Amniotic stem cell (primary cell): ENCODE data around the gene MYL4.
"Not testable (repeated sequence)": the region's sequence is repeated elsewhere in the genome, so short reads cannot be mapped to it uniquely, and the experiment has no call there.

Source experiments
- DNase-seq: peaks from one replicate; lab custom pipeline; 2025; lab: John Stamatoyannopoulos, UW

The MYL4 gene

DNA sequence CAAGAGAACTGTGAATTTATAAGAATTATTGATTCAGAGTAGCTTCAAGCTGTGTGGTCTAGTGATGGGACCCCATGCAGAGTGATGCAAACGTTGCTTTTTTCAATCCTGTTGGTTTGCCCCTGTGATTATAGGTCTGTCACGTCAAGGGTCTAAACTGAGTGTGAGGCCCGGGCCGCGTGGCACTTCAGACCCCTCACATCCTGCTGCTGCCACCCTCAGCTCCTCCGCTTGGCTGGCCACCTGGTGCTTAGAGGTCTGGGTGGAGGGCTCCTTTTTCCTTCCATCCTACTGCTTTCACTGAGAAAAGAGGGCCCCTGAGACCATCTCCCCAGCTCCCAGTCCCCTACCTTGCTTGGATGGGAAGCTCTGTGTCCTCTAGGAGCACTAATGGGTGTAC is 12.0 kb downstream of the MYL4 start:
- no peak for DNase-seq

DNA sequence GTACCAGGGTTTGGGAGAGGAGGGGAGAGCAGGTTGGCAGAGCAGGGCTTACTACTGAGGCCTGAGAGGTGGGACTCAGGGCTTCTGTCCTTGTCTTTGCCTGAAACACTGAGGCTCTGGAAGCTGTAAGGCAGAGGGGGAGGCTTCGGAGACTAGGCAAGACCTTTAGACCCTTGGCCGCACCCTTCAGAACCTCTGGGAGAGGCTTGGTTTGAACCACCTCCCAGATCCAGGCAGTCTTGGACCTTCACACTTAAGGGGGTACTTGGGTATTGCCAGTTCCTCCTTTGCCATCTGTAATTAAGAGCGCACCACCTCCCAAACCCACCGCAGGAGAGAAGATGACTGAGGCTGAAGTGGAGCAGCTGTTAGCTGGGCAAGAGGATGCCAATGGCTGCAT is 12.9 kb downstream of the MYL4 start:
- DNase-seq: no peak

DNA sequence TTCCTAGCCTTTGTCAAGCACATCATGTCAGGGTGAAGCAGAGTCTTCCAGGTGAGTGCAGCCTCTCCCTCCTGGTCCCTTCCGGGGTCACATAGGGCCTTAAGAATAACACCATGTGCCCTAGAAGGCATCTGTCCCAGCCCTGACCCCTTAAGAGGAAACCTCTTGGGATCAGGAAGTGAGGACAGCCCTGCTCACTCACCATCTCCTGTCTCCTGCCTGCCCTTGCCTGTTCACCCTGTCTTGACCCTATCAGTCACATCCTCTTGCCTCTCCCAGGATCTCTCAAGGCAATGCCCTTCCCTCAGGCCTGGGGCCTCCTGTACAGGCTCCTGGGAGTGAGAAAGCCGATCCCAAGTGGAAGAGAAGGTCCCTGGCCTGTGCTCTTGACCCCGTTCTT is 13.9 kb downstream of the MYL4 start:
- no peak for DNase-seq

DNA sequence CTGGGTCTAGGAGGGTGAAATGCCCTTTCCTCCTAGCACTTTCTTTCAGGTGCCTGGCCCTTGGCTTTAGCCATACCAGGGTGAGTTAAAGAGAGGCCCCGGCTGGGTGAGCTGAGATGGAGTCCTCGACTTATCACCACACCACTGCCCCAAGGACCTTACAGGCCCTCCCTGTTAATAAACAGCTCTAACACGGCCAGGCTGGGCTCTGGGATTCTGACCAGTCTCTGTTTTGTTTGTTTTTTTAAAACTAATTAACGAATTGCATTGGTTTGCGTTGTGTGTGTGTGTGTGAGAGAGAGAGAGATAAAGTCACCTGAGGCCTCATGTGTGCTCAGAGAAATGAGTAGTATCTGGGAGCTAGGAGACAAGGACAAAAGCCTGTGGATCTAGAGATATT is 14.3 kb downstream of the MYL4 start:
- DNase-seq: no peak

DNA sequence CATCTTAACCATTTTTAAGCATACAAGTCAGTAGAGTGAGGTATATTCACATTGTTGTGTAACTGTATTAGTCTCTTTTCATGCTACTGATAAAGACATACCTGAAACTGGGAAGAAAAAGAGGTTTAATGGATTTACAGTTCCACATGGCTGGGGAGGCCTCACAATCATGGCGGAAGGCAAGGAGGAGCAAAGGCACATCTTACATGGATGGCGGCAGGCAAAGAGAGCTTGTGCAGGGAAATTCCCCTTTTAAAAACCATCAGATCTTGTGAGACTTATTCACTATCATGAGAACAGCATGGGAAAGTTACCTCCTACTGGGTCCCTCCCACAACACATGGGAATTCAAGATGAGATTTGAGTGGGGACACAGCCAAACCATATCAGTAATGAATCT is 14.9 kb downstream of the MYL4 start:
- not testable (repeated sequence) for DNase-seq

DNA sequence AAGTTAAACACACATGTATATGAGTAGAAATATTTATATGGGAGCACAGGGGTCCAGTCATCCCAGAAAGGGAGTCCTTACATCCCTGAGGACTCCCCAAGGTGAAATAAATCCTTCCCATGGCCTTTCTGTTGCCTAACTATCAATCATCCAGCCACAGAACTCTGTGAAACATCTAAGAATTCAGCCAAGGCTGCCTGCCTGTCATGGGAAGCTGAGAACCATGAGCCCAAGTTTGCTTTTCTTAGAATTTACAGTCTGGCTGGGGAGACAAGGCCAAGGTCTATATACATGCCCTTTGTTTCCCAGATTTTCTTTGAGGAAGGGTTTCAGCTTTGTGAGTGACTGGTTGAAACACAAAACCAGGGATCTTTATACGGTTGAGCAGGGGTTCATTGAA is 15.8 kb downstream of the MYL4 start:
- DNase-seq: no peak

DNA sequence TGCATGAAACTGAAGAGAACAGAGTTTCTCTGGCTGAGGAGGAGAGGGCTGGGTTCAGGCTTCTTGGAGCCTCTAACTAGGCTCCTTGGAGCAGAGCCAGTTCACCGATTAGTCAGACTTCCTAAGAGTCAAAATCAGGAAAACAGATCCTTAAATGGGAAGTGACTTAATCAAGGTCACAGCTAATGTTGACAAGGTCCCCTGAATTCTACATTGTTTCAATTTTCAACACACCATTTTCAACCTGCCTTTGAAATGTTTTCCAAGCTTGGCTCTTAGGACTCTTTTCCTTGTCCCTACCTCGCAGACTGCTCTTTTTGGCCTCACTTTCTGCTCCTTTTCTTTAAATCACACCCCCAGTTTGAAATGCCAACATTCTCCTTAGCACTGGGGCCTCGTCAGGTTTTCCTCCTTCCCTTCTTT is 16.3 kb downstream of the MYL4 start:
- peak; percentile 63 for DNase-seq

DNA sequence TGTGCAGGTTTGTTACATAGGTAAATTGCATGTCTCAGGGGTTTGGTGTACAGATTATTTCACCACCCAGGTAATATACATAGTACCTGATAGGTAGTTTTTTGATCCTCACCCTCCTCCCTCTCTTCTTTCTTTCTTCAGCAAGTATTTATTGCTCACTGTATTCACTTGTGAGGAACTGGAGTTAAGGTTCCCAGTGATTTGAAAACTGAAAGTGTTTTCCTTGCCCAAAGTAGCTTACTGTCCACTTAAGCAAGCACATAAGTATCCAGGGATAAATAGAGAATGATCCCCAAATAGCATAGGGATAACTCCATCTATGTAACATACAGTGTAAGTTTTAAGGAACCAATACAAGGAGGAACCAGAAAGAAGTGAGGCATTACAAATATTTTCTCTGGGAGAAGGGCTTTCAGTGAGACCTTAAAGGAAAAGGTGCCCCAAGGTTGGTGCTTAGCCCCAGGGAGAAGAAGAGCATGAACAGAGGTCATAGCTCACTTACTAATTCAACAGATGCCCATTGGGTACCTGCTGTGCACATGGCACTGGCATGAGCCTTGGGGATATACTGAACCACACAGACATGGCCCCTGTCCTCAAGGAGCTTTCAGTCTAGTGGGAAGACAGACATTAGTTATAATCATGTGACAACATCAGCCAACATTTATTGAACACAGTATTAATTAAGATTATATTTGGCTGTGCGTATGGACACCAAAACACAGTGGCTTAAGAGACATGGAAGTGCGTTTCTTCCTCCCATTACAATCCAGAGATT is 17.0 kb downstream of the MYL4 start:
- DNase-seq: no peak

DNA sequence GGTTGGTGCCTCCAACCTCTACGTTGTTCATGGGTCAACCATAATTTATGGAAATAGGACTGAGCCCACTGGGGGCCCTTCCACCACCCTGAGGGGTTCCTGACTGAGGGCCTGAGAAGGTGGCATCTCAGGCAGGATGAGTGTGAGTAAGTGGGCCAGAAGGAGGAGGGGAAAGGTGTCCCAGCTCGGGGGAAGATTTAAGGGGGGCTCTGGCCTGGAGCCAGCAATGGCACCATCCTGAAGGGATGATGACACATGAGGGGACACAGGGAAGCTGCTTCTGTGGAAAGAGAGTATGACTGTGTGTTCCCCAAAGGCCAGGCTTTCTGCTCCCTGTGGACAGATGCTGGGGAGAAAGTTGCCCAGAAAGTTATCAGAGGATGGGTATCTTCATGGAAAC is 18.7 kb downstream of the MYL4 start:
- DNase-seq: no peak

DNA sequence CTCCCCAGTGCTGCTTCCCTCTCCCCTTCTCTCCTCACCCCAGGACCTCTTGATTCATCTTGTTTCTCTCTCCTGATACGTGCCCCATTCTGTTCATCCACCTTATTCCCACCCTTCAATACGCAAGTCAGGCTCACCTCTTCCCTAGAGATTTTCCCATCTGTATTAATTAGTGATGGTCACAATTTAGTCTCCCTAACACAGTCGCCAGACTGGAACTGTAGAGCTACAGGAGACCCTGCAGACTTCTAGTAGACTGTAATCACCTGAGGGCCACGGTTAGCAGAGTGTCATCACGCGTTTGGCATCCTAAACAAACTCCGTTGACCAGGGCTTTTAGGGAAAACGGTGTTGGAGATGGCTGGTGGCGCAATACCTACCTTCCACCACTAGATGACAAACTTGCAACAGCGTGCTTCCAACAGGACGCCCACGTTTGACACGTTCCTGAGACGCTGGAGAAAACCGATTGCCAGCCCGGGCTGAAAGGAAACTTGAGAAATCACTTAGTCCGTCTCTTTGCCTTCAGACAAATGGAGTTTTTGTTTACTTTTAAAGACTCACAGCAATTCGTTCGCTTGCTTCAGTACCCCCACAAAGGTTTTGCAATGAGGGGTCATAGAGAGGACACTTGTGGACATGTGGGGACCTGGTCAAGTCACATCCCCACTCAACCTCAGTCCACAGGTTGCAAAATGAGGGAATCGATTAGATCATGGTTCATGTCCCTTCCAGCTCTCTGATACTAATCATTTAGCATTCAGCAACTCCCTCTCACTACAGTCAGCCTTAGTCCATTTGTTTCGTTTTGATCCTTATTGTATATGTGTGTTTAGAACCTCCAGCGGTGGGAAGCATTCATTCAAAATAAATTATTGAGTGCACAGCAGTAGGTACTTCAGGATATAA is 20.6 kb downstream of the MYL4 start:
- DNase-seq: peak; percentile 89

DNA sequence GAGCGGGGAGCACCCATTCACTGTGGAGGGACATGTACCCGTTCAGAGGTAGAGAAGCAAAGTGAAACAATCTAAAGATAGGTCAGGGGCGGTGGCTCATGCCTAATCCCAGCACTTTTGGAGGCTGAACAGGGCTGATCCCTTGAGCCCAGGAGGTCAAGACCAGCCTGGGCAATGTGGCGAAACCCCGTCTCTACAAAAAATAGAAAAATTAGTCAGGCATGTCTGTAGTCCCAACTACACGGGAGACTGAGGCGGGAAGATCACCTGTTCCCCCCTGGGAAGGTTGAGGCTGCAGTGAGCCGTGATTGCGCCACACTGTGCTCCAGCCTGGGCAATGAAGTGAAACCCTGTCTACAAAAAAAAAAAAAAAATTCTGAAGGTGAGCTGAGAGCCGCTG is 21.7 kb downstream of the MYL4 start:
- DNase-seq: no peak

DNA sequence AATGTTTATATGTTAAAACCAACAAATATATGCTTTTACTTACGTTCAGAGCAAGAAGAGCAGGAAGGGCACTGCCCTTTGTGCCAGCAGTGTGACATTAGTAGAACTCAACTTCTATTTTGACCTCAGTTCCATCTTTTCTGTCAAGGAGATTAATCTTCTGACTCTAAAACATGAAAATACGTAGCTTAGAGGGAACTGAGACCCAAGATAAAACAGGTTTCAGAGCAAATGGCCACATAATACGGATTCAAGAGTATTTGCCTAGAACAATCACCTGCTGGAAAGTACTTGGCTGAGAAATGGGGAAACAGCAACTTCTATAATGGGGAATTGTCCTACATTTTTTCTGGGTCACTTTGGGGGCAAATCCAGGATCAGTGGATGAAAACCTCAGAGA is 22.2 kb downstream of the MYL4 start:
- no peak for DNase-seq

DNA sequence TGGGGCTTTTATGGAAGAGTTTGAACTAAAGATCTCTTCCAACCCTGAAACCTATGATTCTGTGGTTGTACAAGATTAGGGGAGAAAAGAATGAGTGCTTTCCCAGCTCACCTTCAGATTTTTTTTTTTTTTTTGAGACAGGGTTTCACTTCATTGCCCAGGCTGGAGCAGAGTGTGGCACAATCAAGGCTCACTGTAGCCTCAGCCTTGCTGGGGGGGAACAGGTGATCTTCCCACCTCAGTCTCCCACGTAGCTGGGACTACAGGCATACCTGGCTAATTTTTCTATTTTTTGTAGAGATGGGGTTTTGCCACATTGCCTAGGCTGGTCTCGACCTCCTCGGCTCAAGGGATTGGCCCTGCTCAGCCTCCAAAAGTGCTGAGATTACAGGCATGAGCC is 22.7 kb downstream of the MYL4 start:
- DNase-seq: no peak

DNA sequence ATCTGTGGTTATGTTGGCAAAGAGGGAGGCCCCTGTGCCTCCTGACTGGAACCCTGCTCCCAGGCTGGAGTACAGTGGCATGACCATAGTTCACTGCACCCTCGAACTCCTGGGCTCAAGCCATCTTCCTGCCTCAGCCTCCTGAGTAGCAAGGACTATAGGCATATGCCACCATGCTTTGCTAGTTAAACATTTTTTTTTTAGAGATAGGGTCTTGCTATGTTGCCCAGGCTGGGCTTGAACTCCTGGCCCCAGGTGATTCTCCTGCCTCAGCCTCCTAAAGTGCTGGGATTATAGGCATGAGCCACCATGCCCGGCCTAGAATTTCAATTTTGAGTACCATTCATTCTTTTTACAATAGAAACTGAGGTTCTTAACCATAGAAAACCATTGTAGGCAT is 23.3 kb downstream of the MYL4 start:
- no peak for DNase-seq

DNA sequence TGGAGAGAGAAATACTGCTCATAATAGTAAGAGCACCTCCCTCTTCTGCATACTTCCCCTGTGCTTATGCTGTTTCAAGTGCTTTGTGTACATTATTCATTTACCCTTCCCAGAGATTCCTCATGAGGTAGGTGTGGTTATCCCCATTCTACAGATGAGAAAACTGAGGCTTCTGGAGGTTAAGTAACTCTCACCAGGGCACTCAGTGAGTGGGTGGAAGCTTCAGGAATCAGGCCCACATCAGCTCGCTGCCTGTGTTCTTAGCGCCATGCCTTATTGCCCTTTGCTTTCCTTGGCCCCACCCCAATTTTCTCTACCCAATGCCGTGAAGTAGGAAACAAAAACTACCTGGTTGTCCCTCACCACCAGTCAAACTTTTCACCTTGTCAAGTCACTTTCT is 26.4 kb downstream of the MYL4 start:
- no peak for DNase-seq

DNA sequence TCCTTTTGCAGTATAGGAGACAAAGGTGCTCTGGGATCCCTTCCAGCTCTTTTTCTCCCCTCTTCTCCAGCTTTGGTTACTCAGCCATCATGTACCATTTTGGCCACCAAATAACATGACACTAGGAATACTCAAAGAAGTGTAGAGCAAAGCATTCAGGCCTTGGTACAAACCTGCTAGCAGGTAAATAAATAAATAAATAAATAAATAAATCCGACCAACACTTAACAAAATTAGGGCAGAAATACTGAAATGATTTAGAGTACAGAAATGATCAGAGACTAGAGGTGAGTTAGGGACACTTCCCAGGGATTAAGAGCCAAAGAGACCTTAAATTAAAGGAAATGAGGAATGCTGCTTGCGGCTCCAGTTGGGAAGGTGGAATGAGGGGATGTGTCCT is 26.8 kb downstream of the MYL4 start:
- no peak for DNase-seq

DNA sequence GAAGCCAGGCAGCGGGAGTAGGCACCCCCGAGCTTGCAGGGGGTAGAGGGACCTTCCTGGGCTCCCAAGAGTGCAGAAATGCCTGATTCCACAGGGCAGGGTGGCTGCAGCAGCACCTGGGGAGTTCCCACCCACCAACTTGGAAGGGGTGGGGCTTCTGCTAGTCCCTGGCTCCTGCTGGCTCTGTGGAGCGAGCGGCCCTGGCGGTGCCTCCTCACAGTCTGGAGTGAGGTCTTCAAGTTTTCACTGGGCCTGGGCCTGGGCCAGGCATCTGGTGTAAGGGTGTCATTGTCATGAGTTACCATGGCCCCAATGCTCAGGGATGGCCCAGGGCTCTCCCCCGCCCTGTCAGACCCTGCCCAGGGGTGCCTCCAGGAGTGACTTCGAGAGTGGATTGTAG is 28.7 kb downstream of the MYL4 start:
- DNase-seq: no peak

DNA sequence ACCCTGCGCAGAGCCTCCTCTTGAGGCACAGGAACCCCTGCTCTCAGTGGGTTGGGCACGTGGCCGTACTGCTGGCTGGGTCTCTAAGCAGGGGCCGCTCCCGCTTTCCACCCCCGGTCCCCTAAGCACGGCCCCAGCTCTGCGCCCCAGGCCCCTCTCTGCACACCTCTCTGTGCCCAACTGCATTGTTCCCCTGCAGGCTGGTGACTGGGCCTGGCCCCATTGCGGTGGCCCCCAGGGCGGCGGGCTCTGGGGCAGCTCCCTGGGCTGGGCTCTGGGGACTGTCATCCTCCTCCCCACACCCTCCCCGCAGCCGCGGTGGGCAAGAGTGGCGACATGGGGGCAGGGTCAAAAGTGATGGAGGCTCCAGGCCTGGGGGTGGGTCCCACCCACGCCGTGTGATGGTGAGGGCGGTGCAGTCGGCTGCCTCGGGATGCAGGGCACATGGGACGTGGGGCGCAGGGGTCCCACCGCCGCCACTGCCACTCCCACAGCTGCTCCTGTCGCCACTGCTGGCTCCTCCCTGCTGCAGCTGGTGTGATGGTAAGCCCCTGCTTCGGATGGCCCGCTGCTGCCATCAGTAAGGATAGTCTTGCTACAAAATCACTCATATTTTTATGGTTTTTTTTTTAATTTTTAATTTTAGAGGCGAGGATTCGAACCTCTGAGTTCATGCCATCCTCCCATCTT is 29.3 kb downstream of the MYL4 start:
- no peak for DNase-seq

DNA sequence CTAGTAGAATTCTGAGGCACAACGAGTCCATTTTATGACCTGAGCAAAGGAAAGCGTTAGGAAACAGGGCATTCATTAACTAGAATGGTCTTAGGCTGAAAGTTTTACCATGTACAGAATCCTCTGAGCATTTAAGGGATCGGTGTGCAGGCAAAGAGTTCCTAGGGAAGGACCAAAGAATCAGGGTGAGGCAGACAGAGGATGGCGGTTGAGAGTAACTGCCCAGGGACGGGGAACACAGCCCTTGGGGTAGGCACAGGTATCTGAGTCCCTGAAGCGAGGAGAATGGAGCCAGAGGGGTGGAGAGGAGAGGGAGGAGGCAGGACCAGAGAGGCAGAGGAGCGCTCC is 30.4 kb downstream of the MYL4 start:
- DNase-seq: no peak

DNA sequence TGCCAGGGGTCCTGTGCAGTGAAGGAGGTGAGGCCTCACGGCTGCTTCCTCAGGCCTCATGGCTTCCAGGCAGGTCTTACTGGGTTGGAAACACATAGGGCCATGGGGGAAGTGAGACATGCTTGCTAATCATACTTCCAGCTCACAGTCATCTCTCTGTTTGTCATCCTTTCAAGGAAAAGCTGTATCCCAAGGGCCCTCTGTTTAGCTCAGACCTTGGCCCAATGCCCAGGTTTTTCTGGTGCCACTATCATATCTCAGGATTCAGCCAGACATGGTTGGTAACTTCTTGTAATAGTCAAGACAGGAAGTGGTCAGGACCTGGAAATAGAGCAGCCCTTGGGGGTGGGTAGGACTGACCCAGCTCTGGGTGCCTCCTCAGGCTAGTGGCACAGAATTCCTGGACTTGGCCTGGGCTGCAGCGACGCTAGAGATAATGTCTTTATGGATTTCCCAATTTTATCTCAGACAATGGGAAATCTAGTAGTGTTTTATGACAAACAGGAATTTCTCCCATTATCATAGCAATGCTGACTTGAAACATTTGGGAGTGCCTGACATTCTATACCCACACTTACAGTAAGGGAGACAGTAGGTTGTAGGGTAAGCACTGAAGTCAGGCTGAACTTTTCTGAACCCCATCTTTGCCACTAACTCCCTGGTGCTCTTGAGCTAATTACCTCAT is 31.0 kb downstream of the MYL4 start:
- peak; percentile 87 for DNase-seq

DNA sequence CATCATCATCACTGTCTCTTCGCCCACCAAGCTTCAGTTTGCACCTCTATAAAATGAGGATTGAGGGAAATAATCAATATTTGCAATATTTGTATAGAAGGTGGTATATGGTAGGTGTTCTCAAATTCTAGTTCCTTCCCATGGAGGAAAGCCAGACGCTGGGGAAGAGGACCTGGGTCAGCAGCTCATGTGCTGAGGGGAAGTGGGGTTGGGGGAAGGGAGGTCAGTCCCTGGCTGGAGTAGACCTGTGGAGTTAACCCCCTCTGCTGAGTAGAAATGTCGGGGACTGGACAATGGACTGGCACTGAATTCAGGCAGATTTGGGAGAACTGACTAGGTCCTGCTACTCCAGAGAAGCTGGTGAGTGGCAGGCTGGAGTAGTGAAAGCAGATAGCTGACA is 31.7 kb downstream of the MYL4 start:
- DNase-seq: no peak

DNA sequence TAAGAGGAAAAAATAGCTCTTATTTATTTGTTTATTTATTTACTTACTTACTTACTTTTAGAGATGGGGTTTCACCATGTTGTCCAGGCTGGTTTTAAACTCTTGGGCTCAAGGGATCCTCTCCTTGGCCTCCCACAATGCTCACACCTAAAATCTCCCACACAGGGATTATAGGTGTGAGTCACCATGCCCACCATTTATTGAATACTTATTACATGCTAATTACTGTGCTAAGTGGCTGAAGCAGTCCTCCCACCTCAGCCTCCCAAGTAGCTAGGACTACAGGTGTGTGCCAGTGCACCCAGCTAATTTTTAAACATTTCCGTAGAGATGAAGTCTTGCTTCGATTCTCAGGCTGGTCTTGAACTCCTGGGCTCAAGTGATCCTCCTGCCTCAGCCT is 33.5 kb downstream of the MYL4 start:
- no peak for DNase-seq
